Astrocyte (in vitro differentiated cells and primary cell): ENCODE measurements around the gene EIF5A2. TPM values are rescaled to one million over a fixed set of nuclear protein-coding genes. Genes with fewer than 3 reads are reported as not detected.
"Not testable (repeated sequence)": the region's sequence is repeated elsewhere in the genome, so short reads cannot be mapped to it uniquely, and the experiment has no call there.

Experiments used
- DNase-seq: peaks from one replicate; pipeline ENCODE4 v3.0.0-alpha.2; 2010; ENCODE audit warnings: low read depth
- FAIRE-seq: peaks from 2 replicates; lab custom pipeline; 2011; peaks lifted over from hg19 to GRCh38; lab: Jason Lieb, UNC
- H2AFZ ChIP-seq: 2 replicates; pipeline ENCODE4 v1.6.0; 2012; ENCODE audit warnings: low read depth, low read length, inconsistent platforms
- H3K27ac ChIP-seq: 2 replicates; pipeline ENCODE4 v1.5.1; 2011; ENCODE audit warnings: low read depth, low read length, inconsistent platforms
- H3K27me3 ChIP-seq: 2 replicates; pipeline ENCODE4 v1.6.0; 2011; ENCODE audit warnings: low read length, inconsistent platforms; ENCODE audit not compliant: insufficient read depth
- H3K36me3 ChIP-seq: 2 replicates; pipeline ENCODE4 v1.5.1; 2011; ENCODE audit warnings: low read length, inconsistent platforms; ENCODE audit not compliant: insufficient read depth
- H3K4me1 ChIP-seq: 2 replicates; pipeline ENCODE4 v1.5.1; 2011; ENCODE audit warnings: low read length, inconsistent platforms; ENCODE audit not compliant: insufficient read depth
- H3K4me2 ChIP-seq: 2 replicates; pipeline ENCODE4 v1.6.0; 2012; ENCODE audit warnings: low read length, inconsistent platforms
- H3K4me3 ChIP-seq: 2 replicates; pipeline ENCODE4 v1.5.1; 2011; ENCODE audit warnings: low read depth, mild to moderate bottlenecking, low read length, inconsistent platforms; ENCODE audit not compliant: insufficient read depth
- H3K79me2 ChIP-seq: 2 replicates; pipeline ENCODE4 v1.6.0; 2012; ENCODE audit warnings: mild to moderate bottlenecking, low read length, inconsistent platforms; ENCODE audit not compliant: insufficient read depth
- H3K9ac ChIP-seq: 2 replicates; pipeline ENCODE4 v1.6.0; 2012; ENCODE audit warnings: mild to moderate bottlenecking, low read length, inconsistent platforms
- H3K9me3 ChIP-seq: 2 replicates; pipeline ENCODE4 v1.5.1; 2012; ENCODE audit warnings: low read depth, mild to moderate bottlenecking, low read length, inconsistent platforms; ENCODE audit not compliant: insufficient read depth
- H4K20me1 ChIP-seq: 2 replicates; pipeline ENCODE4 v1.6.0; 2012; ENCODE audit warnings: low read length, inconsistent platforms; ENCODE audit not compliant: insufficient read depth
- H3K27ac Mint-ChIP-seq: one replicate; pipeline ENCODE4 v1.8.0; 2021; ENCODE audit warnings: mild to moderate bottlenecking, mixed read lengths; ENCODE audit not compliant: unreplicated experiment
- H3K27me3 Mint-ChIP-seq: one replicate; pipeline ENCODE4 v1.8.0; 2021; ENCODE audit warnings: low read depth, mixed read lengths; ENCODE audit not compliant: unreplicated experiment
- H3K36me3 Mint-ChIP-seq: one replicate; pipeline ENCODE4 v1.8.0; 2021; ENCODE audit warnings: low read depth, mixed read lengths; ENCODE audit not compliant: unreplicated experiment
- H3K4me1 Mint-ChIP-seq: one replicate; pipeline ENCODE4 v1.8.0; 2021; ENCODE audit warnings: low read depth, mixed read lengths; ENCODE audit not compliant: unreplicated experiment
- H3K4me3 Mint-ChIP-seq: one replicate; pipeline ENCODE4 v1.8.0; 2021; ENCODE audit warnings: mild to moderate bottlenecking, moderate library complexity, mixed read lengths; ENCODE audit not compliant: unreplicated experiment
- H3K9me3 Mint-ChIP-seq: one replicate; pipeline ENCODE4 v1.8.0; 2021; ENCODE audit warnings: mild to moderate bottlenecking, mixed read lengths; ENCODE audit not compliant: unreplicated experiment
- CTCF ChIP-seq: IDR thresholded peaks from 2 replicates; pipeline ENCODE4 v1.5.1; 2011; ENCODE audit warnings: low read depth, mild to moderate bottlenecking, inconsistent platforms, low read length, moderate library complexity; ENCODE audit not compliant: insufficient read depth
- EZH2 ChIP-seq: IDR thresholded peaks from 2 replicates; pipeline ENCODE4 v1.6.1; 2012; ENCODE audit warnings: mild to moderate bottlenecking, low read length, inconsistent platforms; ENCODE audit not compliant: insufficient read depth
- total RNA-seq: library from RNA; stranded (reverse); gene quantifications from 2 replicates; pipeline ENCODE4 v1.2.1, GENCODE V29; 2021

Gene EIF5A2
- total RNA-seq, 1 donor from 2014 or later: 18.6 TPM

- no peak overlapping the region for H3K27ac Mint-ChIP-seq
- Histone ChIP-seq H3K27me3 (no peaks in the 10 kb centered on the region), H2AFZ (no peak overlapping the region), H4K20me1 (no peaks in the 10 kb centered on the region), H3K9me3 (peaks cover 4% of the 10 kb centered on the region), H3K9ac (no peak overlapping the region), H3K36me3 (no peaks in the 10 kb centered on the region), H3K4me3 (no peak overlapping the region), H3K27ac (no peak overlapping the region), H3K4me1 (no peaks in the 10 kb centered on the region), H3K4me2 (no peak overlapping the region), H3K79me2 (no peaks in the 10 kb centered on the region)
- H3K4me1 Mint-ChIP-seq: no peaks in the 10 kb centered on the region
- no peak for DNase-seq
- no peaks in the 10 kb centered on the region for H3K27me3 Mint-ChIP-seq
- FAIRE-seq: no peak
- H3K36me3 Mint-ChIP-seq: peaks cover 13% of the 10 kb centered on the region
- no peak overlapping the region for H3K4me3 Mint-ChIP-seq
- peaks cover 13% of the 10 kb centered on the region for H3K9me3 Mint-ChIP-seq
- no peak for TF ChIP-seq EZH2
- no peak for TF ChIP-seq CTCF
Measured at GRCh38 chr3:170893895-170894294, 14.5 kb downstream of the EIF5A2 start.

DNA sequence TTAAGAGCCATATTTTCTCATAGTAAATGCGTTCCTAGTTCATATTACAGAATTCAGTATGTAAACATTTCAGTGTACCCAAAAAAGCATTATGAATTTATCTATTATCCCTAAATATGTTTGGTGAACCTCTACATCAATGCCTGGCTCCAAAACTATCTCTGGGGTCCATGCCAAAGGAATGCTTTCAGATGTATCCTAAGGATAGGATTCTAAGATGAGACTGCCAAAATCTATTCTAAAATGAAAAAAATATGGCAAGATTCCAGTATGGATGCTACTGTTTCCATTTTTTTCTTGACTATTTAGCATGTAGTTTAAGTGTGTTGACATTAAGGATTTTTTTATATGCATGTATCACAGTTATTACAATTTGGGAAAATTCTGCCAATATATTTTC lies 18.8 kb downstream of the EIF5A2 start:
- Histone ChIP-seq H3K4me3 (no peak overlapping the region), H3K27ac (no peak overlapping the region), H3K9ac (no peak overlapping the region), H3K79me2 (no peaks in the 10 kb centered on the region), H3K36me3 (no peaks in the 10 kb centered on the region), H3K4me1 (no peaks in the 10 kb centered on the region), H2AFZ (no peak overlapping the region), H3K4me2 (no peak overlapping the region), H3K27me3 (no peaks in the 10 kb centered on the region), H3K9me3 (no peaks in the 10 kb centered on the region), H4K20me1 (no peaks in the 10 kb centered on the region)
- H3K4me3 Mint-ChIP-seq: no peak overlapping the region
- FAIRE-seq: no peak
- H3K4me1 Mint-ChIP-seq: no peaks in the 10 kb centered on the region
- H3K27ac Mint-ChIP-seq: no peak overlapping the region
- no peaks in the 10 kb centered on the region for H3K27me3 Mint-ChIP-seq
- no peak for DNase-seq
- TF ChIP-seq EZH2 (no peak), CTCF (no peak)
- peaks cover under 1% of the 10 kb centered on the region for H3K9me3 Mint-ChIP-seq
- no peaks in the 10 kb centered on the region for H3K36me3 Mint-ChIP-seq

- Histone ChIP-seq H3K4me3 (no peak overlapping the region), H3K79me2 (no peaks in the 10 kb centered on the region), H3K27me3 (no peaks in the 10 kb centered on the region), H3K4me2 (no peak overlapping the region), H3K9me3 (no peaks in the 10 kb centered on the region), H4K20me1 (no peaks in the 10 kb centered on the region), H3K4me1 (no peaks in the 10 kb centered on the region), H2AFZ (no peak overlapping the region), H3K27ac (no peak overlapping the region), H3K36me3 (no peaks in the 10 kb centered on the region), H3K9ac (no peak overlapping the region)
- H3K27me3 Mint-ChIP-seq: no peaks in the 10 kb centered on the region
- no peak overlapping the region for H3K4me3 Mint-ChIP-seq
- no peaks in the 10 kb centered on the region for H3K4me1 Mint-ChIP-seq
- TF ChIP-seq CTCF (no peak), EZH2 (no peak)
- H3K9me3 Mint-ChIP-seq: peaks cover 4% of the 10 kb centered on the region
- DNase-seq: no peak
- no peaks in the 10 kb centered on the region for H3K36me3 Mint-ChIP-seq
- no peak overlapping the region for H3K27ac Mint-ChIP-seq
- no peak for FAIRE-seq
Measured at GRCh38 chr3:170889132-170889531, 19.3 kb downstream of the EIF5A2 start.

GRCh38 chr3:170884109-170884930 lies 24.1 kb downstream of the EIF5A2 start:
- not testable (repeated sequence) for H3K4me1 ChIP-seq, H3K4me2 ChIP-seq, DNase-seq, H3K9me3 ChIP-seq, H3K4me3 Mint-ChIP-seq, H2AFZ ChIP-seq, H3K9ac ChIP-seq, FAIRE-seq, H3K36me3 Mint-ChIP-seq, H4K20me1 ChIP-seq, H3K9me3 Mint-ChIP-seq, H3K27me3 ChIP-seq, H3K4me3 ChIP-seq, H3K4me1 Mint-ChIP-seq, H3K79me2 ChIP-seq, H3K27ac ChIP-seq, H3K27ac Mint-ChIP-seq, H3K36me3 ChIP-seq, H3K27me3 Mint-ChIP-seq
